ENCODE data around the gene MPC2.

The MPC2 gene

GRCh38 chr1:167911413-167911812, 25.5 kb downstream of the MPC2 start:
- H3K4me3 ChIP-seq (replicated peaks in 1 of 2; ENCODE audit: low read depth in 2 of 2, low read length in 2 of 2), result no peak overlapping the region
- TF ChIP-seq CTCF (IDR thresholded peaks at IDR 0.05; ENCODE audit: low read depth, low read length), result no peak
- no peak for DNase-seq (ENCODE audit: low read depth in 2 of 2)

DNA sequence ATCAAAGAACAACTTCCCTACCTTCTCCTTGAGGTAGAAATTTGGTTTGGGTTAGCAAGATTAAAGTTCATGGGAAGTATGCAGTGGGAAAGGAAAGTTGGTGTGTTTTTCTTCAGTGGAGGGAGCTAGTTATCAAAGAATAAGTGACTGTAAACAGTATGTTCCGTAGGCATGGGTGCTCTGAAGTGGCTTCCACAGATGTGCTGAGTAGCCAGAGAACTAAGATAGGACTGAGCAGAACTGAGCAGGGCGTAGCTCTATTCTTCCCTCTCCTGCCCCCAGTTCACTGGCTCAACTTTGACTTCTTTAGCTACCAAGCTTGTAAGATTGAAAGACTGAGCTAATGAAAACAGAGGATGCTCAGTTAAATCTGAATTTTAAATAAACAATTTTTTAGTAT, 26.3 kb downstream of the MPC2 start:
- no peak for TF ChIP-seq CTCF (IDR thresholded peaks at IDR 0.05; ENCODE audit: low read depth, low read length)
- no peak for DNase-seq (ENCODE audit: low read depth in 2 of 2)

GRCh38 chr1:167909691-167910180, 27.1 kb downstream of the MPC2 start:
- no peak for TF ChIP-seq CTCF (IDR thresholded peaks at IDR 0.05; ENCODE audit: low read depth, low read length)

More for the DNA sequence above, 26.3 kb downstream of the MPC2 start:
- no peak overlapping the region for H3K4me3 ChIP-seq (replicated peaks in 1 of 2; ENCODE audit: low read depth in 2 of 2, low read length in 2 of 2)

DNA sequence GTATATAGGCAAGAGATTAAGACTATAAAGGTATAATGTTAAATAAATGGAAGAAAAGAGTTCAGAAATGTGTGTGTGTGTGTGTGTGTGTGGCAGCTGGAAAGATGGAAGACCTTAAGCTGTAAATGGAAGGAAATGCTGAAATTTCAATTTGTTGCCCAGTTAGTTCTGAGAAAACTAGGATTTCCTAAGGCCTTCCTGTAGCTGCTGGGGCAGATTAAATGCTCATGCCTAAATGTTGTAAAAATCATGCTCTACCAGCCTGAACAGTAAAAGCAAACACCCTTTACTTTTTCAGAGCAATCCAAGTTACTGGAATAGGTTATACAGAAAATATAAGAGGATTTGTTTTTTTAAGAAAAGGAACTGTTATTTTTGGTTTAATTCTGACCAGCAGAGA, 31.2 kb downstream of the MPC2 start:
- TF ChIP-seq CTCF (IDR thresholded peaks at IDR 0.05; ENCODE audit: low read depth, low read length), result no peak

More at GRCh38 chr1:167909691-167910180, 27.1 kb downstream of the MPC2 start:
- no peak for DNase-seq (ENCODE audit: low read depth in 2 of 2)
- H3K4me3 ChIP-seq (replicated peaks in 1 of 2; ENCODE audit: low read depth in 2 of 2, low read length in 2 of 2), result no peak overlapping the region

DNA sequence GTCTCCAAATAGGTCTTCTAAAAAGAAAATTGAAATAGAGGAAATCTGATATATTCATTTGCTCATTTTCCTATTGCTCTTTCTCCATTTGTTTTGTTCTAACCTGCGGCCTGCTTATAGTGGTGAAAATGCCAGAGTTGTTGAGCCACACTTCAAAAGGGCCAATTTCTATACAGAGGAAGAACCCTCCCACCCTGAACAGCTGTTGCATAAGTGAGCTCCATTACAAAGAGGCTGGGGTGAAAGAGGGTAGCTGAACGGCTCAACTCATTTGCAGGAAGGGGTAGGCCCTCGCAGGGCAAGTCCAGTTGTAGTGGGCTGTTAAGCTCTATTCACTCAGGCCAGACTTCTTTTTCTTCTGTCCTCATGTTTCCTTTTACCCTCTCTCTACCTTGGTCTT, 31.7 kb downstream of the MPC2 start:
- H3K4me3 ChIP-seq (replicated peaks in 1 of 2; ENCODE audit: low read depth in 2 of 2, low read length in 2 of 2), result no peak overlapping the region
- peak; percentile 32 to 47 for DNase-seq (ENCODE audit: low read depth in 2 of 2)
- TF ChIP-seq CTCF (IDR thresholded peaks at IDR 0.05; ENCODE audit: low read depth, low read length), result no peak

More for the DNA sequence above, 31.2 kb downstream of the MPC2 start:
- H3K4me3 ChIP-seq (replicated peaks in 1 of 2; ENCODE audit: low read depth in 2 of 2, low read length in 2 of 2), result no peak overlapping the region
- peak in 1 of 2 donors; percentile 49 for DNase-seq (ENCODE audit: low read depth in 2 of 2)

DNA sequence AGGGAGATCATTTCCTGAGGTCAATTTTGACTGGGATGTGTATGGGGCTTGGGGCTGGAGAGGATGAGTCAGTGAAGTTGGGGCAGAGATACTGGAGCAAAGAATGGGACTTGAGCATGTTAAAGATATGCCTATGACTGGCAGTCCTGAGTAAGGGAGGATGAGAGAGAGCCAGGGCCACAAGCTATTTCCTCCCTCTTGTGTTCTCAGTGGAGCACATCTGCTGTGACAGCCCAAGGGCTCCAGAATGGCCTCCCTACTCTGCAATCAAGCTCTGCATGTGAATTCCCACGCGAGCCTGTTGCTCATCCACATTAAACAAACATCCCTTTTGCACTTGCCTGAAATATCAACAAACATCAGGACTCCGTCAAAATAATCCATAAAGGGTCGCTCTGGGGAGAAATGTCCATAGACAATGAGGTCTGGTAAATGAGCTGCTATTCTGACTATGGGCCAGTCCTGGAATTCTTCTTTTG, 32.2 kb downstream of the MPC2 start:
- no peak for TF ChIP-seq CTCF (IDR thresholded peaks at IDR 0.05; ENCODE audit: low read depth, low read length)
- H3K4me3 ChIP-seq (replicated peaks in 1 of 2; ENCODE audit: low read depth in 2 of 2, low read length in 2 of 2), result no peak overlapping the region
- DNase-seq (ENCODE audit: low read depth in 2 of 2), result peak; percentile 54 to 62

GRCh38 chr1:167900907-167901306, 36.0 kb downstream of the MPC2 start:
- TF ChIP-seq CTCF (IDR thresholded peaks at IDR 0.05; ENCODE audit: low read depth, low read length), result no peak
- no peak for DNase-seq (ENCODE audit: low read depth in 2 of 2)
- H3K4me3 ChIP-seq (replicated peaks in 1 of 2; ENCODE audit: low read depth in 2 of 2, low read length in 2 of 2), result no peak overlapping the region

All from cardiac fibroblast (primary cell).